GM23338 (cell line): ENCODE results near the gene TBX18. TPM values are rescaled to one million over a fixed set of nuclear protein-coding genes. Genes with fewer than 3 reads are reported as not detected.

Experiments used
- ATAC-seq: fragments of 200-7000 bp; cut with Tn5 transposase; 3 replicates; pipeline ENCODE4 v1.9.1; 2020
- DNase-seq: peaks from one replicate; pipeline ENCODE4 v3.0.0-alpha.2; 2015; ENCODE audit warnings: low spot score
- H2AFZ ChIP-seq: fragments of 200-600 bp; sonication (generic); 2 replicates; pipeline ENCODE4 v1.8.0; 2016; ENCODE audit warnings: antibody characterized with exemption, mild to moderate bottlenecking, moderate library complexity
- H3F3A ChIP-seq: fragments of 200-600 bp; sonication (generic); replicated peaks from 2 replicates; pipeline ENCODE4 v1.8.0; 2017; ENCODE audit warnings: antibody characterized with exemption, mixed run types, low read depth
- H3K27ac ChIP-seq: fragments of 200-600 bp; sonication (generic); 2 replicates; pipeline ENCODE4 v1.6.1; 2016; ENCODE audit warnings: low read depth
- H3K27me3 ChIP-seq: fragments of 200-600 bp; sonication (generic); 2 replicates; pipeline ENCODE4 v1.8.0; 2016; ENCODE audit warnings: mild to moderate bottlenecking, mixed run types, moderate library complexity; ENCODE audit not compliant: insufficient read depth
- H3K36me3 ChIP-seq: fragments of 200-600 bp; sonication (generic); 2 replicates; pipeline ENCODE4 v1.8.0; 2016; ENCODE audit warnings: mild to moderate bottlenecking; ENCODE audit not compliant: insufficient read depth
- H3K4me1 ChIP-seq: fragments of 200-600 bp; sonication (generic); 2 replicates; pipeline ENCODE4 v1.8.0; 2016; ENCODE audit warnings: mild to moderate bottlenecking, moderate library complexity; ENCODE audit not compliant: insufficient read depth
- H3K4me2 ChIP-seq: fragments of 200-600 bp; sonication (generic); 2 replicates; pipeline ENCODE4 v1.7.1; 2017; ENCODE audit warnings: mixed run types
- H3K4me3 ChIP-seq: fragments of 200-600 bp; sonication (generic); 2 replicates; pipeline ENCODE4 v1.6.1; 2016; ENCODE audit warnings: mixed run types
- H3K79me2 ChIP-seq: fragments of 200-600 bp; sonication (generic); replicated peaks from 2 replicates; pipeline ENCODE4 v1.8.0; 2017; ENCODE audit warnings: mild to moderate bottlenecking; ENCODE audit not compliant: insufficient read depth
- H3K9me2 ChIP-seq: fragments of 200-600 bp; sonication (generic); 2 replicates; pipeline ENCODE4 v1.8.0; 2017; ENCODE audit not compliant: insufficient read depth
- H4K20me1 ChIP-seq: fragments of 200-600 bp; sonication (generic); replicated peaks from 2 replicates; pipeline ENCODE4 v1.8.0; 2017; ENCODE audit warnings: mild to moderate bottlenecking; ENCODE audit not compliant: insufficient read depth
- H3K27ac Mint-ChIP-seq: 2 replicates; pipeline ENCODE4 v1.8.0; 2020; ENCODE audit warnings: inconsistent platforms, mild to moderate bottlenecking, moderate library complexity, mixed read lengths
- H3K27me3 Mint-ChIP-seq: 3 replicates; pipeline ENCODE4 v1.8.0; 2022; ENCODE audit warnings: low read depth, mild to moderate bottlenecking, moderate library complexity, mixed read lengths, inconsistent platforms; ENCODE audit not compliant: insufficient read depth, poor library complexity
- H3K36me3 Mint-ChIP-seq: 3 replicates; pipeline ENCODE4 v1.8.0; 2021; ENCODE audit warnings: low read depth, mild to moderate bottlenecking, inconsistent platforms, moderate library complexity, mixed read lengths
- H3K4me1 Mint-ChIP-seq: 3 replicates; pipeline ENCODE4 v1.8.0; 2020; ENCODE audit warnings: mild to moderate bottlenecking, inconsistent platforms, mixed read lengths
- H3K4me3 Mint-ChIP-seq: 3 replicates; pipeline ENCODE4 v1.8.0; 2021; ENCODE audit warnings: moderate library complexity, mild to moderate bottlenecking, inconsistent platforms, mixed read lengths
- H3K9me3 Mint-ChIP-seq: 3 replicates; pipeline ENCODE4 v1.8.0; 2020; ENCODE audit warnings: moderate library complexity, mild to moderate bottlenecking, inconsistent platforms, mixed read lengths
- CTCF ChIP-seq, 2 experiments: fragments of 200-600 bp in 1 of 2; sonication (generic) in 1 of 2; conservative IDR thresholded peaks; 2 replicates each; pipeline versions ENCODE4 v1.5.1 to v1.6.1; 2016 to 2017; ENCODE audit warnings: antibody characterized with exemption in 2 of 2, low read depth in 2 of 2, mild to moderate bottlenecking in 2 of 2, moderate library complexity in 1 of 2
- EZH2 ChIP-seq: fragments of 200-600 bp; sonication (generic); IDR thresholded peaks from one replicate; pipeline ENCODE4 v1.8.0; 2017; ENCODE audit warnings: antibody characterized with exemption, mild to moderate bottlenecking, low read depth; ENCODE audit not compliant: unreplicated experiment
- EZH2phosphoT487 ChIP-seq: fragments of 200-600 bp; sonication (generic); IDR thresholded peaks from one replicate; pipeline ENCODE4 v1.8.1; 2018; ENCODE audit warnings: antibody characterized with exemption; ENCODE audit not compliant: unreplicated experiment
- NANOG ChIP-seq: IDR thresholded peaks from 2 replicates; pipeline ENCODE4 v1.6.1; 2016; ENCODE audit warnings: antibody characterized with exemption, borderline replicate concordance
- POLR2AphosphoS5 ChIP-seq: IDR thresholded peaks from 2 replicates; pipeline ENCODE4 v1.6.1; 2016; ENCODE audit warnings: antibody characterized with exemption, low read depth
- ZNF331 ChIP-seq: fragments of 250-450 bp; sonication (Bioruptor Pico); IDR thresholded peaks from 2 replicates; pipeline ENCODE4 v1.5.0; 2020; ENCODE audit warnings: low read depth, mild to moderate bottlenecking, moderate library complexity
- polyA plus RNA-seq: library from polyadenylated mRNA; unstranded; fragments of >200 nt; fragmentation: Nextera tagmentation; extraction: Ambion mirVana; gene quantifications from 2 replicates; pipeline ENCODE4 v1.2.1, GENCODE V29; 2016
- total RNA-seq: library from RNA; depleted of rRNA; stranded (reverse); fragments of >200 nt; shearing (Covaris generic); gene quantifications from 2 replicates; pipeline ENCODE4 v1.2.3, GENCODE V29; 2014
- TF ChIP-seq, protein P1 (sequence below): fragments of 250-450 bp; sonication (Bioruptor Pico); IDR thresholded peaks from 2 replicates; pipeline ENCODE4 v1.5.0; 2020; ENCODE audit warnings: mild to moderate bottlenecking, moderate library complexity

The TBX18 gene
- total and polyA plus RNA-seq, 2 experiments from 2014 or later = 0.03 TPM; not detected in 1

DNA sequence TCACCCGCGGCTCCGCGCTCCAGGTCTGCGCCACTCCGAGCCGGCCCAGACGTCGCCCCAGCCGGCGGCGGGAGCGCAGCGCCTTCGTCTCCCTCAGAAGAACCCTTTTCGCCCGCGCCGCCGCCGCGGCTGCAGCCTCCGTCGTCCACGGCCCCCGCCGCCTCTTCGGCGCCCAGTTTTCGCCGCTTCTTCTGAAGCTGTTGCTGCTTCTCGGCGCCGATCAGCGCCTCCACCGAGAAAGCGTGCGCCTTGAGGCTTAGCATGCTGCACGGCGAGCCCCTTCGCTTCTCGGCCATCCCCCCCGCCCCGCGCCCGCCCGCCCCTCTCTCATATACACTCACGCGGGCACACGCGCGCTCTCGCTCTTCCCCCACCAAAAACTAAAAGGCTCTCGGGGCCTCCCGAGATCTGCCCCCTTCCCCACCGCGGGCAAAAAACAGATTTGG, 489 bp downstream of the TBX18 start:
- no peaks in the 10 kb centered on the region; the same call in 1 of the 3 replicates for H3K9me3 Mint-ChIP-seq
- Histone ChIP-seq H3K4me1 (peaks cover 34% of the 10 kb centered on the region), H3K79me2 (no peaks in the 10 kb centered on the region), H3F3A (peaks cover 15% of the 10 kb centered on the region), H3K4me3 (peak overlapping the region; percentile 82), H4K20me1 (peaks cover 23% of the 10 kb centered on the region), H2AFZ (peak overlapping the region; percentile 99), H3K36me3 (no peaks in the 10 kb centered on the region), H3K9me2 (no peaks in the 10 kb centered on the region), H3K4me2 (peak overlapping the region; percentile 80), H3K27ac (no peak overlapping the region), H3K27me3 (peaks cover 98% of the 10 kb centered on the region)
- no peak overlapping the region for H3K27ac Mint-ChIP-seq
- ATAC-seq (peak; percentile 7), DNase-seq (peak; percentile 56)
- H3K4me3 Mint-ChIP-seq = peak overlapping the region; percentile 84
- no peaks in the 10 kb centered on the region; the same call in 2 of the 3 replicates for H3K36me3 Mint-ChIP-seq
- H3K27me3 Mint-ChIP-seq = peaks cover 87% of the 10 kb centered on the region
- TF ChIP-seq CTCF (conservative IDR thresholded peaks at IDR 0.05; ENCODE audit: low read depth in 2 of 2) (no peak), ZNF331 (CRISPR knock-in tag) (no peak), POLR2AphosphoS5 (no peak), NANOG (no peak)
- H3K4me1 Mint-ChIP-seq = peaks cover 32% of the 10 kb centered on the region

DNA sequence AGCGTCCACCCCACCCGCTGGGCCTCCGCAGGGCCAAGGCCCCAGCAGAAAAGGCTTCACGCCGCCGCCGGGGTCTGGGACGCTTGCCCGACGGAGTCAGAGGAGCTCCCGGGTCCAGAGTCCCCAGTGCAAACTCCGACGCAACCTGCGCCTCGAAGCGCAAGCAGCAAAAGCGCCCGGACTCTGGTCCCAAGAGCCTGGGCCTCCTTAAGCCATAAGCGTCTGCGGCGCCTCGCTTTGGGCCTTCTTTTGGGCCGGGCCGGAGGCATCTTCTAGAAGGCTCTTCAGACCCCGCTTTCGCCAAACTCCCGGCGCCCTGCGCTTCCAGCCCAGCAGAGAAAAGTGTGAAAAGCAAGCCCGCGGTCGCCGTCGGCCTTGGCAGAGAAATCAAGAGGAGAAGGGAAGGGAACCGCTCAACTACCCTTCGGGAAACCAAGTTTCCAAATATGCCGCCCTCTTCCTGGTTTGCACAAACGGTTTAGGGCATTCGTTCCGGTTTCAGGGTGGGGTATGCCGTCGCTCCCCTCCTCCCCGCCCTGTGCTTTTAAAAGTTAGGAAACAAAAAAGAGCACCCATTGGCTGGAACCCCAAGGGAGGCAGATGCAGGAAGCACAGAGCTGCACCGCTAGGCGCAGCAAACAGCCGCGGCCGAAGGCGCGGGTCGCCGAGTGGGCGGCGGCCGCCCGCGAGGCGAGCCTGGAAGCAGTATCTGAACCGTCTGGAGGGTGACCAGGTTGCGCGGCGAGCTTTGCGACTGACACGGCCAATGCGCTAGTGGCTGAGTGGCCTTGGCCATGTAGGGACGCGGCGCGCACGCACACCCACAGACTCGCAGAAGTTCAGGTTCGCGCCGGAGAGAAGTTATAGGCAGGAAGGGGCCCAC, 1.2 kb downstream of the TBX18 start:
- Histone ChIP-seq H3K4me3 (peak overlapping the region; percentile 82), H3K27me3 (peaks cover 97% of the 10 kb centered on the region), H3K79me2 (no peaks in the 10 kb centered on the region), H3K9me2 (no peaks in the 10 kb centered on the region), H3F3A (peaks cover 15% of the 10 kb centered on the region), H3K27ac (no peak overlapping the region), H4K20me1 (peaks cover 19% of the 10 kb centered on the region), H3K4me2 (peak overlapping the region; percentile 80), H2AFZ (peak overlapping the region; percentile 96), H3K36me3 (no peaks in the 10 kb centered on the region), H3K4me1 (peaks cover 27% of the 10 kb centered on the region)
- DNase-seq = peak; percentile 69
- TF ChIP-seq EZH2phosphoT487 (peak; percentile 95), EZH2 (peak; percentile 96)
- TF ChIP-seq, protein P1, sequence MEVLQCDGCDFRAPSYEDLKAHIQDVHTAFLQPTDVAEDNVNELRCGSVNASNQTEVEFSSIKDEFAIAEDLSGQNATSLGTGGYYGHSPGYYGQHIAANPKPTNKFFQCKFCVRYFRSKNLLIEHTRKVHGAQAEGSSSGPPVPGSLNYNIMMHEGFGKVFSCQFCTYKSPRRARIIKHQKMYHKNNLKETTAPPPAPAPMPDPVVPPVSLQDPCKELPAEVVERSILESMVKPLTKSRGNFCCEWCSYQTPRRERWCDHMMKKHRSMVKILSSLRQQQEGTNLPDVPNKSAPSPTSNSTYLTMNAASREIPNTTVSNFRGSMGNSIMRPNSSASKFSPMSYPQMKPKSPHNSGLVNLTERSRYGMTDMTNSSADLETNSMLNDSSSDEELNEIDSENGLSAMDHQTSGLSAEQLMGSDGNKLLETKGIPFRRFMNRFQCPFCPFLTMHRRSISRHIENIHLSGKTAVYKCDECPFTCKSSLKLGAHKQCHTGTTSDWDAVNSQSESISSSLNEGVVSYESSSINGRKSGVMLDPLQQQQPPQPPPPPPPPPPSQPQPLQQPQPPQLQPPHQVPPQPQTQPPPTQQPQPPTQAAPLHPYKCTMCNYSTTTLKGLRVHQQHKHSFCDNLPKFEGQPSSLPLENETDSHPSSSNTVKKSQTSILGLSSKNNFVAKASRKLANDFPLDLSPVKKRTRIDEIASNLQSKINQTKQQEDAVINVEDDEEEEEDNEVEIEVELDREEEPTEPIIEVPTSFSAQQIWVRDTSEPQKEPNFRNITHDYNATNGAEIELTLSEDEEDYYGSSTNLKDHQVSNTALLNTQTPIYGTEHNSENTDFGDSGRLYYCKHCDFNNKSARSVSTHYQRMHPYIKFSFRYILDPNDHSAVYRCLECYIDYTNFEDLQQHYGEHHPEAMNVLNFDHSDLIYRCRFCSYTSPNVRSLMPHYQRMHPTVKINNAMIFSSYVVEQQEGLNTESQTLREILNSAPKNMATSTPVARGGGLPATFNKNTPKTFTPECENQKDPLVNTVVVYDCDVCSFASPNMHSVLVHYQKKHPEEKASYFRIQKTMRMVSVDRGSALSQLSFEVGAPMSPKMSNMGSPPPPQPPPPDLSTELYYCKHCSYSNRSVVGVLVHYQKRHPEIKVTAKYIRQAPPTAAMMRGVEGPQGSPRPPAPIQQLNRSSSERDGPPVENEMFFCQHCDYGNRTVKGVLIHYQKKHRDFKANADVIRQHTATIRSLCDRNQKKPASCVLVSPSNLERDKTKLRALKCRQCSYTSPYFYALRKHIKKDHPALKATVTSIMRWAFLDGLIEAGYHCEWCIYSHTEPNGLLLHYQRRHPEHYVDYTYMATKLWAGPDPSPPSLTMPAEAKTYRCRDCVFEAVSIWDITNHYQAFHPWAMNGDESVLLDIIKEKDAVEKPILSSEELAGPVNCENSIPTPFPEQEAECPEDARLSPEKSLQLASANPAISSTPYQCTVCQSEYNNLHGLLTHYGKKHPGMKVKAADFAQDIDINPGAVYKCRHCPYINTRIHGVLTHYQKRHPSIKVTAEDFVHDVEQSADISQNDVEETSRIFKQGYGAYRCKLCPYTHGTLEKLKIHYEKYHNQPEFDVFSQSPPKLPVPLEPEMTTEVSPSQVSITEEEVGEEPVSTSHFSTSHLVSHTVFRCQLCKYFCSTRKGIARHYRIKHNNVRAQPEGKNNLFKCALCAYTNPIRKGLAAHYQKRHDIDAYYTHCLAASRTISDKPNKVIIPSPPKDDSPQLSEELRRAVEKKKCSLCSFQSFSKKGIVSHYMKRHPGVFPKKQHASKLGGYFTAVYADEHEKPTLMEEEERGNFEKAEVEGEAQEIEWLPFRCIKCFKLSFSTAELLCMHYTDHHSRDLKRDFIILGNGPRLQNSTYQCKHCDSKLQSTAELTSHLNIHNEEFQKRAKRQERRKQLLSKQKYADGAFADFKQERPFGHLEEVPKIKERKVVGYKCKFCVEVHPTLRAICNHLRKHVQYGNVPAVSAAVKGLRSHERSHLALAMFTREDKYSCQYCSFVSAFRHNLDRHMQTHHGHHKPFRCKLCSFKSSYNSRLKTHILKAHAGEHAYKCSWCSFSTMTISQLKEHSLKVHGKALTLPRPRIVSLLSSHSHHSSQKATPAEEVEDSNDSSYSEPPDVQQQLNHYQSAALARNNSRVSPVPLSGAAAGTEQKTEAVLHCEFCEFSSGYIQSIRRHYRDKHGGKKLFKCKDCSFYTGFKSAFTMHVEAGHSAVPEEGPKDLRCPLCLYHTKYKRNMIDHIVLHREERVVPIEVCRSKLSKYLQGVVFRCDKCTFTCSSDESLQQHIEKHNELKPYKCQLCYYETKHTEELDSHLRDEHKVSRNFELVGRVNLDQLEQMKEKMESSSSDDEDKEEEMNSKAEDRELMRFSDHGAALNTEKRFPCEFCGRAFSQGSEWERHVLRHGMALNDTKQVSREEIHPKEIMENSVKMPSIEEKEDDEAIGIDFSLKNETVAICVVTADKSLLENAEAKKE = no peak
- peak overlapping the region; percentile 84 for H3K4me3 Mint-ChIP-seq
- no peak overlapping the region for H3K27ac Mint-ChIP-seq
- ATAC-seq = peak; percentile 16
- H3K9me3 Mint-ChIP-seq = no peaks in the 10 kb centered on the region; the same call in 1 of the 3 replicates
- peaks cover 27% of the 10 kb centered on the region for H3K4me1 Mint-ChIP-seq
- peaks cover 80% of the 10 kb centered on the region for H3K27me3 Mint-ChIP-seq
- H3K36me3 Mint-ChIP-seq = no peaks in the 10 kb centered on the region; the same call in 2 of the 3 replicates
